NCI-H128 (cell line): ENCODE measurements around the gene TMEM272.

ENCODE experiments used
- DNase-seq: peaks from one replicate; lab custom pipeline; 2025; ENCODE audit not compliant: unreplicated experiment; lab: John Stamatoyannopoulos, UW

TMEM272 gene

DNA sequence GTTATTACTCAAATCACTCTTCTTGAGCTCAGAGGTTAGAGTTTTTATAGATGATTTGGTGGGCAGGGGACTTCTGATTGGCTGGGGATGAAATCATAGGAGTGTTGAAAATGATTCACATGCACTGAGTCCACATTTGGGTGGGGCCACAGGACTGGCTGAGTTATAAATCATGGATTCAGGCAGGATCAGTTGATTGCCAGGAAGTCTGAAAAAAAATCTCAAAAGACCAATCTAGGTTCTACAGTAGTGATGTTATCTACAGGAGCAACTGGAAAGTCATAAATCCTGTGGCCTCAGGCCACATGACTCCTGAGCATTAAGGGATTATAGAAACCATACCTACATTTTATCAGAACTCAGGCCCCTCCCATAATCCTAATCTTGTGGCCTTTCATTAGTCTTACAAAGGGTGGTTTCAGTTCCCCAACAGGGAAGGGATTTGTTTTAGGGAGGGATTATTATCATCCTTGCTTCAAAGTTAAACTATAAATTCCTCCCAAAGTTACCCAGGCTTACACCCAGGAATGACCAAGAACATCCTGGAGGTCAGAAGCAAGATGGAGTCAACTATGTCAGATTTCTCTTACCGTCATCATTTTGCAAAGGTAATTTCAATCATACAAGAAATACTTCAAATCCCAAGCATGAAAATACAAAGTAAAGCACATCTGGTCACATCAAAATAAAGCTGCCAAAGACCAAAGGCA lies 11.2 kb upstream of the TMEM272 start:
- DNase-seq, result no peak

DNA sequence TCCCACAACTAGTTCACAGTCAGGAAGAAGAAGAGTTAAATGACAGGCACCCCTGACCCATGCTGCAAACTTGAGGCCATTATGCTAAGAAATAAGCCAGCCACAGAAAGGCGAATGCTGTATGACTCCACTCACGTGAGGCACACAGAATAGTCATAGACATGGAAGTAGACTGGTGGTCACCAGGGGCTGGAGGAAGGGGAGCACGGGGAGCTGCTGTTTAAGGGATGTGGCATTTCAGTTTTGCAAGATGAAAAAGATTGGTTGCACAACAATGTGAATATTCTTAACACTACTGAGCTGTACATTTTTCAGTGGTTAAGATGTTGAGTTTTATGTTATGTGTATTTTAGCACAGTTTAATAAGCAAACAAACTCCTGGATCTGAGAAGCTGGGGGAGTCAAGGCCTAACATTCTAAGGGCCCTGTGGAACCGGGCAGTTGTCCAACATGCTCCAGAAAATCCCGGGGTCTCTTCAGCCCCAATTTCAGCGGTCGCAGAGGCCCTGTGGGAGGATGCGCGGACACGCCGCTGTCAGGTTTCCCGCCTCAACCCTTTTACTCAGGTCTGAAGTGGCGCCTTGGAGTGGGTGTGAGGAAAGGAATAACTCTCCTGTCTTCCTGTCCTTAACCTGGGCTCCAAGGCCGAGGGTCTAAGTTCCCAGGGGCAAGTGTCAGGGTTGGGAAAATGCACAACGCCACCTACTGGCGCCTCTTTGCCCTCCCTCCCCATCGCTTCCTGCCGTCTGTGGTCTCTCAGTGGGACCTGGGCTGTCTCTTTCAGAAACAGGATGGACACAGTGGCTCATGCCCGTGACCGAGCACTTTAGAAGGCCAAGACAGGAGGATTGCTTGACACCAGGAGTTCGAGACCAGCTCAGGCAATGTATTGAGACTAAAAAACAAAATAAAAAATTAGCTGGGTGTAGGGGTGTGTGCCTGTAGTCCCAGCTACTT lies 4.4 kb upstream of the TMEM272 start:
- no peak for DNase-seq

DNA sequence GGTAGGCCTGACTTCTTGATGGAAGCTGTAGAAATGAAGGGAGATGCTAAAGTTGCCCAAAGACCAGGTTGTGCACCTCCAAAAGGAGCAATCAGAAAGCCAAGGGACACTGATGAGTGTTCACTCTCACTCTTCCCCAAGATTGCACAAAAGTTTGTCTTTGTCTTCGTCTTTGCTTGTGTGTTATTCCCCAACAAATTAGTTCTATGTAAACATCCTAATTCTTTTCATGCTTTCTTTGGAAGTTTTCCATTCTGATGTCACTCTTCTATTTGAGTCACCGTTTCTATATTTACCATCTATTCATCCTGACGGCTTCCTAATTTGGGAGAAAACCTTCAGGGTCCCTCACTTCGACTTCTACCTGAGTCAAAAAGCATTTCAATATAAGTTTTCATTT lies 3.7 kb upstream of the TMEM272 start:
- no peak for DNase-seq

GRCh38 chr13:51846756-51847155 lies 1.8 kb upstream of the TMEM272 start:
- no peak for DNase-seq

GRCh38 chr13:51845574-51846318 lies 769 bp upstream of the TMEM272 start:
- DNase-seq, result no peak

DNA sequence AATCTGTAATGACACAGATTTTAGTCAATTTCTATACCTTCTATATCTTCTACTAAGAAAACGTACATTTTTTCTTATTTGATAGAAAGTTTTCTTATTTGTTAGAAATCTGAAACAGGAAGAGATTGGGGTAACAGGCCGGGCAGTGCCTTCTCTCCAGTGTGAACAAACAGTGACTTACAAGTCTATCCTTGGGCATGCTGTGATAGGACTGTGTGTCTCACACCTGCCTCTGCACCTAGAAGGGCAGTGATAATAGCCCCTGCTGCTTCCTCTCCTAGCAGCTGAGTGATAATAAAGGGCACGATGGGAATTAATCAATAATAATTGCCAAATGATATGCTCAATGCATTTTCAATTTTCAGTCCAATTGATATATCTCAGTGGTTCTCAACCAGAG lies 1.4 kb downstream of the TMEM272 start:
- no peak for DNase-seq

- no peak for DNase-seq
Observed at GRCh38 chr13:51841732-51842131, 3.2 kb downstream of the TMEM272 start.

- no peak for DNase-seq
Observed at GRCh38 chr13:51840917-51841316, 4.1 kb downstream of the TMEM272 start.

GRCh38 chr13:51839711-51840540 lies 5.1 kb downstream of the TMEM272 start:
- no peak for DNase-seq

DNA sequence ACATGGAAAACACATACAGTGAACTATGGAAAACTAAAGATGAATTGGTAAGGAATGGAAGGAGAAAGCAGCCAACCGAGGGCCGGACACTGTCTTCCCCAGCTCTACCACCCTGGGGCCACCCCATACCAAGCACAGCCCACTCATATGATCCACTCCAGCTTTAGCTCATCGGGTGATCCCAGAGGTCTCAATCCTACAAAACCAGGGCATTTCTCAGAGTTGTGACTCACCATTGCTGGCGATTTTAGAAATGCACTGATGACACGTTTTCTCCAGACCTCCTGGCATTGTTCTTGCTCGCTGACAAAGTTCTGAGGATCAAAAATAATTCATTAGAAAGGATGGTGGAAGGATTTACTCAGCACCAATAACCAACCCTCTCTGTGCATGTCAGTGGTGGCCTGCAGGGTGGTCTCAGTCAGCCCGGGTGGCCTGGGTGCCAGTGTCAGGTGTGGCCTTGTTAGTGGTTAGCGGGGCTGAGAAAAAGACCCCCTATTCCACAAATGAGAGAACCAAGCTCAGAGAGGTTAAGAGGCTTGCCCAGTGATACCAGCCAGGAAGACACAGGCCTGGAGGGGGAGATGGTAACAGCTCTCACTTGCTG lies 6.6 kb downstream of the TMEM272 start:
- DNase-seq, result no peak

DNA sequence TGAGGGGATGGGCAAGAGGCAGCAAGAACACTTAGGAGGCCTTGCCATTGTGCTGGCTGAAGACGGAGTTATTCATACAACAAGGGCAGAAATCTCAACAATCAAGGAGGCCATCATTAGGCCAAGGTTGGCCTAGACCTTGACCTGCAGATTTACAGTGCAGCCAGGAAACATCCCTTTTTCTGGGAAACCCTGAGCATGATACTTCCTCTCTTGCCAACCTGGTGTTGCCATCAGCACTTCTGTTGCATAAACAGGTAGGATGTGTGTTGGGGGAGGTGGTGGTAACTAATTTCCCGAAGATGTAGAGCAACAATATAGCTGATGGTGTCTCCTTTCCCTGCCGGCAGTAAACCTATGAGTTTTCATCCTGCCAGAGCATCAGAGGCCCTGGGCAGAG lies 8.0 kb downstream of the TMEM272 start:
- DNase-seq, result no peak

DNA sequence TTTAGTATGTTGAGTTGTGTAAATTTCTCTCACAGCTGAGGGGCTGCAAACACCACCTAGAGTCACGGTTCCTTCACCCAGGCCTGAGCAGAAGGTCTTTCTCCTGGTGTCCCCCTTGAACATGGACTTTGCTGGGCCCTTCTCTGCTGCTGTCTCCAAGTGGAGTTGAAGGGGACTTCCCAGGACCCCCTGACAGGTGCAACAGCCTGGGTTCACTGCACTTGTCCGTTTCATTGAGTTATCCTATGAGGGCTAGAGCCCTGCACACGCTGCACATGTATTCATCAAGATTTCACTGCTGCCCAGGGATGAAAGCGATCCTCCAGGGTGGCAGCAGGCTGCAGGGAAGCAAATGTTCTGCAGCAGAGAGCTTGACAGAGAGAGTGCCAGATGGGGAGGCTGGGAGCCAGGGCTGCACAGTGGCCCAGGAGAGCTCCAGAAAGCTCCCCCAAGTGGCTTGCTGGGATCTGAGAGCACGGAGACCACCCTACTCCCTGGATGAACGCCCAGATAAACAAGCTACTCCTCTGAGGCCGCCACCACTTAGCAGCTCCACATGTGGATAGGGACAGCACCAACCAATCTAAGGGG lies 10.3 kb downstream of the TMEM272 start:
- no peak for DNase-seq

GRCh38 chr13:51833980-51834379 lies 11.0 kb downstream of the TMEM272 start:
- DNase-seq, result no peak

- no peak for DNase-seq
Observed at GRCh38 chr13:51832471-51833152, 12.4 kb downstream of the TMEM272 start.

DNA sequence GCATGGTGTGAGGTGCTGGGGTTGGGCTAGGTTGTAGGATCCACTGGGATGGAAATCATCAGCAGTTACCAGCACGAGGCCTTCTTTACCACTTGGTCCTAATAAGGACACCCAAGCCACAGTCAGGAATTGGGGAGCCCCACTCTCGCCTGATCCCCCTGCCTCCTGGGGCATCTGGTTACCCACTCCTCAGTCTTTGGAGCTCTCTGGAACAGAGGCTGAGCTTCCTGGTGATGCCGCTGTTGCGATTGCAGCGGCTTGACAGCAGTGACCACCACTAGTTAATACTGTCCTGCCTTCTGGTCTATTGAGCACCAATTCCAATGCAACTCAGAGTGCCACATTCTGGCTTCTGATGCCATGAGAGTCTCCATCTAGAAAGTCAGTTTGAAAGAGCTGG lies 13.5 kb downstream of the TMEM272 start:
- no peak for DNase-seq

DNA sequence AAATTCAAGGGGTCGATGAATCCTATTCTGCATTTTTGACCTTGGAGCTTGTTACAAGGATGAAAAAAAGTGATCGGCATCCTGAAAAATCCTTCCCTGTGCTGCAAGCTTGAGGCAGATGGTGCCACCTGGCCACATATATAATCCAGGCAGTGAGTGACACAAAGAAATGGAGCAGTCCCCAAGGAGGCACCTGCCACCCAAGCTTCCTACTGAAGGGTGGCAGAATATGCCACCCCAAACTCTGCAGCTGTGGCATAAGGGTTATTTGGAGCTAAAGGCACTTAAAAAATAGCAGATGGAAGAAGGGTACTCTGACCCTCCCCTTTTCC lies 15.4 kb downstream of the TMEM272 start:
- no peak for DNase-seq

DNA sequence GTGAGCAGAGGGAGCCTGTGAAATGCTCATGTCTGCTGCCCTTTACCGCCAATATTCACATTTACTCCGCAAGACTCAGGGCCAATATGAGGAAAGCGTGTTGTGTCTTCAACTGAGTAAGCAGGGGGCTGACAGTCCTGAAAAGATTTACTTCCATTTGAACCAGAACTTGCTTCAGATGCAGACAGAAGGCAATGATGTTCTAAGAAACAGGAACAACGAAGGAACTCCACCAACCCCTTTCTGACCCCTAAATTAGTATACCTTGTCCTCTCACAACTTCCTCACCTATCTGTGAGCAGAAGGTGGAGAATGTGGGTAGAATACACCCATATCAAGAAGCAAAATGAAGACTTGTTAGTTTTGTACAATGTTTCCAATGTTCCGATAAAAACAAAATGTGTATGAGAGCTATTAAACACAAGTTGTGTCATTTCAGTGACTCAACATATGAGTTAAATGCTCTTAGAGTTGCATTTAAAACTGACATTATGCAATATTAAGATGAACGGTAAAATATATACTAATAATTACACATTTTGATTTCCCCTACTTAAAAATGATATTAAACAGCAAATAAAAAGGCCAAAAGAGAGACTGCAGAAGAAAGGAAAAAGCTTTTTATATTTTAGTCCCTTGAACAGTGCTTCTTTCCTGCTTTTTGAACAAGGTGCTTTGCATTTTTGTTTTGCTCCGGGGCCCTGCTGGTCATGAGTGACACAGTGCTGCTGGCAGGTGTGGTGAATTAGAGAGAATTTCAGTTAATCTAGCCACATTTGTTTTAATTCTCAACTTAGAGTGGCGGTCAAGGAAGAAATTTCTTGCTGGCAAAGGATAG lies 16.0 kb downstream of the TMEM272 start:
- DNase-seq, result no peak

- DNase-seq, result no peak
Observed at GRCh38 chr13:51827254-51827653, 17.7 kb downstream of the TMEM272 start.

DNA sequence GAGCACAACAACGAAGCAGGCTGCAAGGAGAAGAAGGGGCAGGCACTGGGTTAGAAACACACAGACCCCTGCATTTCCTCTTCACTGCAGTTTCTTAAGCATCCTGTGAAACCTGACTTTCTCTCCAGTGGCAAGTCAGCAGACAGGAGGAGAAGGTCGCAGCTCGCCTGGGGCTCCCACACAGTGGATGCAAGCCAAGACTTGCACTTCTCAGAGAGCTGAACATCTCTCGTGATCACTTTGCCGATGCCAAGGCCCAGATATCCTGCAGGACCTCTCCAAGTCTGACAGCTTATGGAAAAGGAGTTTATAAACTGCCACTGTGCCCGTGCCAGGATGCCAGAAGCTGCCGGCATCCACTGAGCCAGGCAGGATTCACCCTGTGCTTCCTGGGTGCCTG lies 18.4 kb downstream of the TMEM272 start:
- no peak for DNase-seq
